ENCODE results near the gene CCDC82. TPM values are rescaled to one million over a fixed set of nuclear protein-coding genes. Genes with fewer than 3 reads are reported as not detected.

The CCDC82 gene
- total RNA-seq, 3 donors from 2014 or later = 16.5 to 26.0 (median 22.2) TPM

- ATAC-seq = no peak
- DNase-seq = no peak
- Histone ChIP-seq H3K9me3 (no peaks in the 10 kb centered on the region), H3K36me3 (ENCODE audit: low read depth) (no peaks in the 10 kb centered on the region), H3K4me1 (ENCODE audit: low read depth) (peaks cover 7% of the 10 kb centered on the region), H3K4me3 (no peak overlapping the region)
- intact Hi-C loops (cut with DNase I, micrococcal nuclease) = no loop called here
- no peak for TF ChIP-seq CTCF (IDR thresholded peaks at IDR 0.05)
Measured at GRCh38 chr11:96391698-96392307, 2.1 kb upstream of the CCDC82 start.

GRCh38 chr11:96390488-96390792 is 728 bp upstream of the CCDC82 start:
- H3K36me3 ChIP-seq (ENCODE audit: low read depth) = no peaks in the 10 kb centered on the region
- TF ChIP-seq CTCF (IDR thresholded peaks at IDR 0.05) = no peak
- ATAC-seq = peak; percentile 20
- no peaks in the 10 kb centered on the region for H3K9me3 ChIP-seq
- H3K4me1 ChIP-seq (ENCODE audit: low read depth) = peaks cover 7% of the 10 kb centered on the region
- no peak for DNase-seq
- H3K4me3 ChIP-seq = peak overlapping the region; percentile 77
- intact Hi-C loops (cut with DNase I, micrococcal nuclease) = no loop called here

GRCh38 chr11:96388891-96389719 is 607 bp downstream of the CCDC82 start:
- no peaks in the 10 kb centered on the region for H3K9me3 ChIP-seq
- H3K36me3 ChIP-seq (ENCODE audit: low read depth) = no peaks in the 10 kb centered on the region
- H3K4me1 ChIP-seq (ENCODE audit: low read depth) = peaks cover 7% of the 10 kb centered on the region
- TF ChIP-seq CTCF (IDR thresholded peaks at IDR 0.05) = no peak
- H3K4me3 ChIP-seq = peak overlapping the region; percentile 77
- DNase-seq = no peak
- ATAC-seq = peak; percentile 65
- intact Hi-C loops (cut with DNase I, micrococcal nuclease) = no loop called here

GRCh38 chr11:96385187-96385586 is 4.5 kb downstream of the CCDC82 start:
- intact Hi-C loops (cut with DNase I, micrococcal nuclease) = no loop called here
- DNase-seq = no peak
- no peak for TF ChIP-seq CTCF (IDR thresholded peaks at IDR 0.05)
- Histone ChIP-seq H3K4me3 (no peak overlapping the region), H3K4me1 (ENCODE audit: low read depth) (peaks cover 7% of the 10 kb centered on the region), H3K9me3 (no peaks in the 10 kb centered on the region), H3K36me3 (ENCODE audit: low read depth) (no peaks in the 10 kb centered on the region)
- no peak for ATAC-seq

GRCh38 chr11:96384156-96384555 is 5.6 kb downstream of the CCDC82 start:
- Histone ChIP-seq H3K4me3 (no peak overlapping the region), H3K4me1 (ENCODE audit: low read depth) (peaks cover 7% of the 10 kb centered on the region), H3K9me3 (no peaks in the 10 kb centered on the region), H3K36me3 (ENCODE audit: low read depth) (no peaks in the 10 kb centered on the region)
- DNase-seq = no peak
- intact Hi-C loops (cut with DNase I, micrococcal nuclease) = no loop called here
- no peak for ATAC-seq
- TF ChIP-seq CTCF (IDR thresholded peaks at IDR 0.05) = no peak
